Peyer's patch (tissue), 4 donors: ENCODE measurements around the gene PPM1E.

Experiments
- POLR2A ChIP-seq, 2 donors: fragments of 450-650 bp; IDR thresholded peaks; one replicate each; pipeline ENCODE4 v1.5.1; 2017; ENCODE audit warnings: antibody characterized with exemption in 2 of 2, mild to moderate bottlenecking in 2 of 2, moderate library complexity in 2 of 2
- TF ChIP-seq, protein P1 (sequence below), 6 experiments: fragments of 450-650 bp in 4 of 6; fragments of 200-600 bp in 2 of 6; sonication (generic) in 1 of 6; IDR thresholded peaks; one replicate each; pipeline ENCODE4 v1.5.1; 2017 to 2019; ENCODE audit warnings: antibody characterized with exemption in 6 of 6, mild to moderate bottlenecking in 3 of 6, moderate library complexity in 1 of 6

DNA sequence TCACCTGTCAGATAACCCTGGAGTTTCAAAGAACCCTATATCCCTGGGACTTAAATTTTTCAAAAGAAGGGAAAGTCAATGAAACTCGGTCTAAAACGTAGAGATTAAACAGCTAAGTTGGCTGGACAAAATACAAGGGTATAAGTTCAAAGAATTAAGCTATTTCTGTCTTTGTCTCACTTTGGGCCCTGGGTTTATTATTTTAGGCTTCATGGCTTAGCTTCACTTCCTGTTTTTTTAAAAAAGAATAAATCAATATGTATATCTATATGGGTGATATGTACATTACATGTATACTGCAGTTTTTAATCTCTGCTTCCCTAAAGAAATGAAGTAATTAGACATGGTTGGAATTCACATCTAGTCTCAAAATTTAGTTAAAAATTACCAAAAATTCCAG lies 218.7 kb downstream of the PPM1E start:
- no peak for TF ChIP-seq POLR2A (IDR thresholded peaks at IDR 0.05)
- TF ChIP-seq, protein P1, sequence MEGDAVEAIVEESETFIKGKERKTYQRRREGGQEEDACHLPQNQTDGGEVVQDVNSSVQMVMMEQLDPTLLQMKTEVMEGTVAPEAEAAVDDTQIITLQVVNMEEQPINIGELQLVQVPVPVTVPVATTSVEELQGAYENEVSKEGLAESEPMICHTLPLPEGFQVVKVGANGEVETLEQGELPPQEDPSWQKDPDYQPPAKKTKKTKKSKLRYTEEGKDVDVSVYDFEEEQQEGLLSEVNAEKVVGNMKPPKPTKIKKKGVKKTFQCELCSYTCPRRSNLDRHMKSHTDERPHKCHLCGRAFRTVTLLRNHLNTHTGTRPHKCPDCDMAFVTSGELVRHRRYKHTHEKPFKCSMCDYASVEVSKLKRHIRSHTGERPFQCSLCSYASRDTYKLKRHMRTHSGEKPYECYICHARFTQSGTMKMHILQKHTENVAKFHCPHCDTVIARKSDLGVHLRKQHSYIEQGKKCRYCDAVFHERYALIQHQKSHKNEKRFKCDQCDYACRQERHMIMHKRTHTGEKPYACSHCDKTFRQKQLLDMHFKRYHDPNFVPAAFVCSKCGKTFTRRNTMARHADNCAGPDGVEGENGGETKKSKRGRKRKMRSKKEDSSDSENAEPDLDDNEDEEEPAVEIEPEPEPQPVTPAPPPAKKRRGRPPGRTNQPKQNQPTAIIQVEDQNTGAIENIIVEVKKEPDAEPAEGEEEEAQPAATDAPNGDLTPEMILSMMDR (IDR thresholded peaks at IDR 0.05), result no peak
